AG09319 (cell line): ENCODE measurements around the gene NRARP.
"Not testable (repeated sequence)": the region's sequence is repeated elsewhere in the genome, so short reads cannot be mapped to it uniquely, and the experiment has no call there.

ENCODE experiments used
- DNase-seq: peaks from one replicate; pipeline ENCODE4 v3.0.0-alpha.2; 2010; ENCODE audit warnings: low read depth; ENCODE audit errors: extremely low read depth
- CTCF ChIP-seq: IDR thresholded peaks from 2 replicates; pipeline ENCODE4 v1.5.1; 2011; ENCODE audit warnings: low read depth, mild to moderate bottlenecking, inconsistent platforms, low read length, moderate library complexity

NRARP gene

GRCh38 chr9:137302118-137302448, at the start of gene NRARP:
NRARP (minus strand) TSS chr9:137302271; CDS start chr9:137301928, 343 bp downstream.
- TF ChIP-seq CTCF: no peak
- DNase-seq: no peak

DNA sequence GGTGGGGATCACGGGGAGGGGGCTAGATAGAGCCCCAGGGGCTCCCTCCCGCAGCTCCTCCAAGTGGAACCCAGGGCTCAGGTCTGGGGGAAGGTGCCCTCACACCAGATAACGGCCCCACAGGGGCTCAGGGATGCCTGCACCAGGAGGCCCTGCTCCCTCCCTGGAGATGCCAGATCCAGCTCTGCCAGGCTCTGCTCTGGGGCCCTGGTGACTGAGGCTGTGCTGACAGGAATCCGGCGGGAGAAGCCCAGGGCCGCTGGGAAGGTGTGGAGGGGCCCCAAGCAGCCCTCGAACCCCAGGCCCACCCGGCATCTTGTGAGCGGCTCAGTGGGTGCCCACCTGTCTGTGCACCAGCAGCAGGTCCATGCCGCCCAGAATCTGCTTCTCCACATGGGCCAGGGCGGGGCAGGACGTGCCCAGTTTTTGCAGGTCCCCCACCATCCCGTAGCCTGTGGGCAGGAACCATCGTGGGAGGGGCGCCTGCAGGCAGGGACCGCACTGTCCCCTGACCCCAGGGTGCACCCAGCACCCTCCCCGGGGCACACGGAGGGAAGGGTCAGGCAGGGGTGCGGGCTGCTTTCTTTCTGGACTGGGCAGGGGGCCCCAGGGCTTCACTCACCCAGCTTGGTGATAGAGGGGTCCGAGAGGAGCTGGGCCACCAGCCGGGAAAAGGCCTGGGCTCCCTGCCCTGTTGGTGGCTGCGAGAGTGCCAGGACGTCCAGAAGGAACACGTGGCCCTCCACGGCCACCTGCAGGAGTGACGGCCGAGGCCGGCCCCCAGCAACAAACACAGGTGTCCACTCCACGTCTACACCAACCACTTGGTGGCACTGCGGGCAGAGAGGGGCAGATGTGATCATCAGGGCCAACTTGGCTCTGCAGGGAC, 48.9 kb upstream of the NRARP start:
- no peak for TF ChIP-seq CTCF
- no peak for DNase-seq

- no peak for DNase-seq
- no peak for TF ChIP-seq CTCF
These were observed 47.5 kb upstream of the NRARP start for GRCh38 chr9:137349471-137350033.

DNA sequence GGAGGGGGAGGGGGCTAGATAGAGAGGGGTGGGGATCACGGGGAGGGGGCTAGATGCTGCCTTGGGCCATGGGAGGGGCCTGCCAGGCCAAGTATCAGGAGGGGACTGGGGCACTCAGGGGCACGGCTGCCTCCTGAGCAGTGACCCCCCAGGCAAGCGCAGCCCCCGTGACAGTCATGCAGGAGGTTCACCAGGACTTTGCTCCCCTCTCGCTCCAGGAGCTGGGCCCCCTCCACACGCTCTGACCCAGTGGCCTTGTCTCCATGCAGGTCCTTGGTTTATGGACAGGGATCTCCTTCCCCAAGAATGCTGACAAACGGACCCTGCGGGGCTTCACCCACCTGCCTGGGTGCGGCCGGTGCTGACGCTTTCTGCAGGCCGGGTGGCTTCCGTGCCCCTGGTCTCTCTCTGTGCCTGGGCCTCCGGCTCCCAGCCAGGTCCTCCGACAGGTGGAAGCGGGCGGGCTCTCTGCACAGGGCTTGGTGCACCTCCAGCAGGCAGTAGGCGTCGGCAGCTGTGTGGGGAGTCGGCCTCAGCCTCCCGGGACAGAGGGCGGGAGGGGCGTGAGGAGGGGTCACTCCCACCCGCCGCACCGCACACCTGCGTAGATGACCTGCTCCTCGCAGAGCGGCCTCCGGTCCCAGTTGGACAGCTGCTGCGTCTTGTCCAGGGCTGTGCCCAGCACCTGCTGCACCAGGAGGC, 46.8 kb upstream of the NRARP start:
- TF ChIP-seq CTCF: no peak
- no peak for DNase-seq

DNA sequence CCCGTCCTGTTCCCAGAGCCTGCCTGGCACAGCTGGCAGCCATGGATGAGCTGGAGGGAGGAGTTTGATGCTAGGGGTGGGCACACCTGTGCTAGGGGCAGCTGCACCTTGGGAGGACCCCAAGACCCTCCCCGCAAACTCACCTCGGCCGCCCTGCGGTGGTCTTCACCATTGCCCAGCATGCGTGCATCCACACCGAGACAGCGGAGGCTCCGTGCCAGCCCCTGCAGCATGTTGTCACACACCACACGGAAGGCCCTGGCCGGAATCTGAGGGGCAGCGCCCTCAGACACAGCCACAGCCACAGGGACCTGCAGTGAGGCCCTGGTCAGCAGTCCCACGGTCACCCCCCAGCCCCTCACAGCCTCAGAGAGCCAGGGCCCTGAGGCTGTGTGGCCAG, 45.9 kb upstream of the NRARP start:
- no peak for TF ChIP-seq CTCF
- no peak for DNase-seq

- TF ChIP-seq CTCF: no peak
These were observed 40.4 kb upstream of the NRARP start for GRCh38 chr9:137342482-137342881.

DNA sequence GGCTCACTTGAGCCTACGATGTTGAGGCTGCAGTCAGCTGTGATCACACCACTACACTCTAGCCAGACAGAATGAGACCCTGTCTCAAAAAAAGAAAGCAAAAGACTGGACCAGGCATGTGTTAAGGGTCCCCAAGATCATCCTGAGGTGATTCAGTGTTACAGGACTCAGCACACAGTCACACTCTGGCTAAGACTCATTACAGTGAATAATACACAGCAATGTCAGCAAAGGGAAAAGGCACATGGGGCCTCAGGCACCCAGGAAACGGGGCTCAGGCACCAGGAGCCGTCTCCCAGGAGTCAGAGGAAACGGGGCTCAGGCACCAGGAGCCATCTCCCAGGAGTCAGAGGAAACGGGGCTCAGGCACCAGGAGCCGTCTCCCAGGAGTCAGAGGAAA, 39.2 kb upstream of the NRARP start:
- no peak for DNase-seq
- TF ChIP-seq CTCF: no peak

More at GRCh38 chr9:137342482-137342881, 40.4 kb upstream of the NRARP start:
- DNase-seq: no peak

- not testable (repeated sequence) for DNase-seq
These were observed 37.9 kb upstream of the NRARP start for GRCh38 chr9:137339908-137340462.
